ENCODE results near the gene PLCB2. TPM values are rescaled to one million over a fixed set of nuclear protein-coding genes. Genes with fewer than 3 reads are reported as not detected.

The PLCB2 gene
- total and polyA plus RNA-seq, 9 of the 15 experiments (the other 6 are each of a cell fraction or from before 2014, with no cell fraction given) = 0.37 to 12.3 (median 8.0) TPM

DNA sequence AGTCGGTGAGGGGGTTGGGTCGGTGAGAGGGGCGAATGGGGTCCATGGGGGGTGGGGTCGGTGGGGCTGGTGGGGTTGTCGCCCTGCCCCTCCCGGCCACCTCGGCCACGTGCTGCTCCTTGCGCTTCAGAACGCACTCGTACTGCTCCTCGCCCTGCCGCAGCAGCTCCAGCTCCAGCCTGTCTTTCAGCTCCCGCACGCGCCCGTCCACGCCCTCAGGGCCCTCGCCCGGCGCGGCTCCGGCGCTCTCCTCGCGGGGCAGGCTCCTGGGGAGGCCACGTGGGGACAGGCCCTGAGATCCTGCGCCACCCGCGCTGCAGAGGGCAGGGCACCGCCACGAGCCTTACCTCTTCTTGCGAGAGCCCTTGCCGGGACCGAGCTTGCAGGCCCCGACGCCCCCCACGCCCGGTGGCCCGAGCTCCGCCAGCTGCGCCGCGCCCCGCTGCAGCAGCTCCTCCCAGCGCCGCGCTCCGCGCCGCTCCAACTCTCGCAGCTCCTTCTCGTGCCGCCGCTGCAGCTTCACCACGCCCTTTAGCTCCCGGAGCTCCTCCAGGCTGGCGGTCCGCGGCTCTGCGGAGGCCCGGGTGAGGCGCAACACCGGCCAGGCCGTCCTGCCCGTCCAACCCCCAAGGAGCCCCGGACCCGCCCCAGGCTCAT is 16.7 kb downstream of the PLCB2 start (continued):
- TF ChIP-seq, protein P1, sequence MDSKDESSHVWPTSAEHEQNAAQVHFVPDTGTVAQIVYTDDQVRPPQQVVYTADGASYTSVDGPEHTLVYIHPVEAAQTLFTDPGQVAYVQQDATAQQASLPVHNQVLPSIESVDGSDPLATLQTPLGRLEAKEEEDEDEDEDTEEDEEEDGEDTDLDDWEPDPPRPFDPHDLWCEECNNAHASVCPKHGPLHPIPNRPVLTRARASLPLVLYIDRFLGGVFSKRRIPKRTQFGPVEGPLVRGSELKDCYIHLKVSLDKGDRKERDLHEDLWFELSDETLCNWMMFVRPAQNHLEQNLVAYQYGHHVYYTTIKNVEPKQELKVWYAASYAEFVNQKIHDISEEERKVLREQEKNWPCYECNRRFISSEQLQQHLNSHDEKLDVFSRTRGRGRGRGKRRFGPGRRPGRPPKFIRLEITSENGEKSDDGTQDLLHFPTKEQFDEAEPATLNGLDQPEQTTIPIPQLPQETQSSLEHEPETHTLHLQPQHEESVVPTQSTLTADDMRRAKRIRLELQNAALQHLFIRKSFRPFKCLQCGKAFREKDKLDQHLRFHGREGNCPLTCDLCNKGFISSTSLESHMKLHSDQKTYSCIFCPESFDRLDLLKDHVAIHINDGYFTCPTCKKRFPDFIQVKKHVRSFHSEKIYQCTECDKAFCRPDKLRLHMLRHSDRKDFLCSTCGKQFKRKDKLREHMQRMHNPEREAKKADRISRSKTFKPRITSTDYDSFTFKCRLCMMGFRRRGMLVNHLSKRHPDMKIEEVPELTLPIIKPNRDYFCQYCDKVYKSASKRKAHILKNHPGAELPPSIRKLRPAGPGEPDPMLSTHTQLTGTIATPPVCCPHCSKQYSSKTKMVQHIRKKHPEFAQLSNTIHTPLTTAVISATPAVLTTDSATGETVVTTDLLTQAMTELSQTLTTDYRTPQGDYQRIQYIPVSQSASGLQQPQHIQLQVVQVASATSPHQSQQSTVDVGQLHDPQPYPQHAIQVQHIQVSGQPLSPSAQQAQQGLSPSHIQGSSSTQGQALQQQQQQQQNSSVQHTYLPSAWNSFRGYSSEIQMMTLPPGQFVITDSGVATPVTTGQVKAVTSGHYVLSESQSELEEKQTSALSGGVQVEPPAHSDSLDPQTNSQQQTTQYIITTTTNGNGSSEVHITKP (IDR thresholded peaks at IDR 0.05; ENCODE audit: partially characterized antibody) = no peak
- TF ChIP-seq RUNX1 (IDR thresholded peaks at IDR 0.05; ENCODE audit: low read depth) (no peak), BRD4 (IDR thresholded peaks at IDR 0.05) (no peak), CHD1 (IDR thresholded peaks at IDR 0.05; ENCODE audit: low read length) (no peak), HEY1 (CRISPR knock-in tag; IDR thresholded peaks at IDR 0.05; ENCODE audit: borderline replicate concordance) (no peak), ZNF780A (CRISPR knock-in tag; IDR thresholded peaks at IDR 0.05) (no peak), GATA2 (CRISPR knock-in tag; IDR thresholded peaks at IDR 0.05) (no peak), NR2C1 (IDR thresholded peaks at IDR 0.05) (no peak), NR2C1 (tag; IDR thresholded peaks at IDR 0.05) (no peak), ZNF644 (tag; IDR thresholded peaks at IDR 0.05; ENCODE audit: low read depth) (no peak), KLF6 (CRISPR knock-in tag; IDR thresholded peaks at IDR 0.05; ENCODE audit: borderline replicate concordance) (no peak), HDAC8 (tag; IDR thresholded peaks at IDR 0.05) (no peak), ZNF124 (CRISPR knock-in tag; IDR thresholded peaks at IDR 0.05) (no peak), CXXC5 (CRISPR knock-in tag; IDR thresholded peaks at IDR 0.05) (peak; percentile 58), ZFP30 (CRISPR knock-in tag; IDR thresholded peaks at IDR 0.05; ENCODE audit: borderline replicate concordance) (no peak), TAF1 (IDR thresholded peaks at IDR 0.05; ENCODE audit: control insufficient read depth, extremely low read depth, insufficient read depth, low read length, severe bottlenecking) (no peak), COPS2 (conservative IDR thresholded peaks at IDR 0.05) (no peak)
- TF ChIP-seq, protein P2, sequence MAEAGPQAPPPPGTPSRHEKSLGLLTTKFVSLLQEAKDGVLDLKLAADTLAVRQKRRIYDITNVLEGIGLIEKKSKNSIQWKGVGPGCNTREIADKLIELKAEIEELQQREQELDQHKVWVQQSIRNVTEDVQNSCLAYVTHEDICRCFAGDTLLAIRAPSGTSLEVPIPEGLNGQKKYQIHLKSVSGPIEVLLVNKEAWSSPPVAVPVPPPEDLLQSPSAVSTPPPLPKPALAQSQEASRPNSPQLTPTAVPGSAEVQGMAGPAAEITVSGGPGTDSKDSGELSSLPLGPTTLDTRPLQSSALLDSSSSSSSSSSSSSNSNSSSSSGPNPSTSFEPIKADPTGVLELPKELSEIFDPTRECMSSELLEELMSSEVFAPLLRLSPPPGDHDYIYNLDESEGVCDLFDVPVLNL (CRISPR knock-in tag; IDR thresholded peaks at IDR 0.05; ENCODE audit: low read depth) = 0 out of 2 replicates have a peak, but pooled peaks have one; percentile 14
- TF ChIP-seq, protein P3, sequence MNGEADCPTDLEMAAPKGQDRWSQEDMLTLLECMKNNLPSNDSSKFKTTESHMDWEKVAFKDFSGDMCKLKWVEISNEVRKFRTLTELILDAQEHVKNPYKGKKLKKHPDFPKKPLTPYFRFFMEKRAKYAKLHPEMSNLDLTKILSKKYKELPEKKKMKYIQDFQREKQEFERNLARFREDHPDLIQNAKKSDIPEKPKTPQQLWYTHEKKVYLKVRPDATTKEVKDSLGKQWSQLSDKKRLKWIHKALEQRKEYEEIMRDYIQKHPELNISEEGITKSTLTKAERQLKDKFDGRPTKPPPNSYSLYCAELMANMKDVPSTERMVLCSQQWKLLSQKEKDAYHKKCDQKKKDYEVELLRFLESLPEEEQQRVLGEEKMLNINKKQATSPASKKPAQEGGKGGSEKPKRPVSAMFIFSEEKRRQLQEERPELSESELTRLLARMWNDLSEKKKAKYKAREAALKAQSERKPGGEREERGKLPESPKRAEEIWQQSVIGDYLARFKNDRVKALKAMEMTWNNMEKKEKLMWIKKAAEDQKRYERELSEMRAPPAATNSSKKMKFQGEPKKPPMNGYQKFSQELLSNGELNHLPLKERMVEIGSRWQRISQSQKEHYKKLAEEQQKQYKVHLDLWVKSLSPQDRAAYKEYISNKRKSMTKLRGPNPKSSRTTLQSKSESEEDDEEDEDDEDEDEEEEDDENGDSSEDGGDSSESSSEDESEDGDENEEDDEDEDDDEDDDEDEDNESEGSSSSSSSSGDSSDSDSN (IDR thresholded peaks at IDR 0.05; ENCODE audit: borderline replicate concordance in 1 of 2, low read depth in 2 of 2, low read length in 2 of 2) = peak; percentile 84 to 85; a peak in 3 of 4 replicates
- TF ChIP-seq, protein P4, sequence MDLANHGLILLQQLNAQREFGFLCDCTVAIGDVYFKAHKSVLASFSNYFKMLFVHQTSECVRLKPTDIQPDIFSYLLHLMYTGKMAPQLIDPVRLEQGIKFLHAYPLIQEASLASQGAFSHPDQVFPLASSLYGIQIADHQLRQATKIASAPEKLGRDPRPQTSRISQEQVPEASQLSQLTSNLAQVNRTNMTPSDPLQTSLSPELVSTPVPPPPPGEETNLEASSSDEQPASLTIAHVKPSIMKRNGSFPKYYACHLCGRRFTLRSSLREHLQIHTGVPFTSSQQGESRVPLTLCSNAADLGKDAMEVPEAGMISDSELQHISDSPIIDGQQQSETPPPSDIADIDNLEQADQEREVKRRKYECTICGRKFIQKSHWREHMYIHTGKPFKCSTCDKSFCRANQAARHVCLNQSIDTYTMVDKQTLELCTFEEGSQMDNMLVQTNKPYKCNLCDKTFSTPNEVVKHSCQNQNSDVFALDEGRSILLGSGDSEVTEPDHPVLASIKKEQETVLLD (IDR thresholded peaks at IDR 0.05) = no peak
